NOMO-1 treated with dmso at 0.1 percent for 144 hours (cell line): ENCODE measurements around the gene KLHDC9.
"Not testable (repeated sequence)": the region's sequence is repeated elsewhere in the genome, so short reads cannot be mapped to it uniquely, and the experiment has no call there.

Experiments
- DNase-seq: peaks from one replicate; lab custom pipeline; 2025; ENCODE audit not compliant: unreplicated experiment; lab: John Stamatoyannopoulos, UW

Gene KLHDC9

DNA sequence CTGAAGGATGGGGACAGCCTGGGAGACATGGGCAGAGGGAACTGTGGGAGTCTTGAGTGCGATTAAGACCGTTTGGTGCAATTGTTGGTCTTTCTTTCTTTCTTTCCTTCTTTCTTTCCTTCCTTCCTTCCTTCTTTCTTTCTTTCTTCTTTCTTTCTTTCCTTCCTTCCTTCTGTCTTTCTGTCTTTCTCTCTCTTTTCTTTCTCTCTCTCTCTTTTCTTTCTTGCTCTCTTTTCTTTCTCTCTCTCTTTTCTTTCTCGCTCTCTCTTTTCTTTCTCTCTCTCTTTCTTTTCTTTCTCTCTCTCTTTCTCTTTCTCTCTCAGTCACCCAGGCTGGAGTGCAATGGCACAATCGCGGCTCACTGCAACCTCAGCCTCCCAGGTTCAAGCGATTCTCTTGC lies 2.9 kb upstream of the KLHDC9 start:
- DNase-seq: no peak

DNA sequence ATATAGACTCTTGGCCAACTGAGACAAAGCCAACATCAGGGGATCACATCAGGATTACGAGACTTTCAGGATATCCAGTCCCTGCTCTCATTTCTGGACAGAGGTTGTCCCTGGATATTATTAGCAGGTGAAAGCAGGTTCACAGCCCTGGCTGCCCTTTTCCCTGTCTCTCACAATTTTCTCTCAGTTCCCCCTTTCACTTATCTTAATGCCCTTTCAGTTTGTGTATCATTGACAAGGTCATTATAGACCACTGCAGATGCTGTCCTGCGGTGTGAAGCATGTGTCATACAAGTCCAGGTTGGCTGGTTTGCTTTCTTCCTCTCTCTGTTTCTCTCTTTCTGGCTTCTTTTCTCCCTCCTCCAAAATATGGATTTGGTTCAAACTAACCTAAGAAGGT lies 2.1 kb upstream of the KLHDC9 start:
- DNase-seq: no peak

DNA sequence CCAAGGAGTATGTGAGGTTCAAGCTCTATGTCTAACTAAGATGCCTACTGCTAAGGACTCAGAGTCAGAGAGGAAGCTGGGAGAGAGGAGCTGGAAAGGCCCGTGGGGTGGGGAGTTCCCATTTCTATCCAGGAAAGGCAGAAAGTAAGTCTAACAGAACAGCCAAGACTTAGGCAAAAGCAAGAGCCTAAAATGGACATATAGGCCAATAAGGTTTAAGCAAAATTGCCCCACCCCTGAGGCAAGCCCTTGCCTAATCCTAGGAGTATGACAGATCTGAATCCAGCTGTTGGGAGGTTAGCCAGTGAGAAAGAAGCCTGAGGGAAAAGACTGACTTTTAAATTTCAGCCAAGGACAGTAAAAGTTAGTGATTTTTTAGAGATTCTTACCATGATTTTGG lies 1.6 kb upstream of the KLHDC9 start:
- no peak for DNase-seq

DNA sequence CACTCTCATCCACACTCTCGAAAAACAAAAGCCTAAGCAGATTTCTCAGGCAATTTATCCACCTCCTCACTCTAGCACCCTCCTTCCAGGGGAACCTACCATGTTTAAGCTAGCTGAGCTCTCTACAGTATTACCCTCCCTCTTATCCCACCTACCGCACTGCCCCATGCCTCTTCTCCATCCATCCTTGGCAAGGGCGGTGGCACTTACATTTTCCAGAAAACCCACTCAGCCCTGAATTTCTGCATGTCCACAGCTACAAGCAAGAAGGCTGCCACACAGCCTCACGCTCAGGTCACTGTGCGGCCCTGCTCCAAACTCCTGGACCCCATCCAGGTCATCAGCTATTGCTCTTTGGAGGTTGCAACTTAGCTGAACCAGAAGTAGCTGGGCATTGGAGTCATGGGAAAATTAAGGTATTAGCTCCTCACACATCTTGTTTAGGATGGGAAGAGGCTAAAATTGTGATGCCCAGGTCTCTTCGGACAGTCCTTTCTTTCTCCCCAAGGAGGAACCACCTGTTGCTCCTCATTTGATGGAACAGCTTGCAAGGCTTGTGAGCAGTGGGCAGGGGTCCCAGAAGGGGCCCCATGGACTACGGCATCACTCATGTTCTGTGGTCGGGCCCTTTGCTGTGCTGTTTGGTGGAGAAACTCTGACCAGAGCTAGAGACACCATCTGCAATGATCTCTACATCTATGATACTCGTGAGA lies 1.1 kb downstream of the KLHDC9 start:
- DNase-seq: no peak

DNA sequence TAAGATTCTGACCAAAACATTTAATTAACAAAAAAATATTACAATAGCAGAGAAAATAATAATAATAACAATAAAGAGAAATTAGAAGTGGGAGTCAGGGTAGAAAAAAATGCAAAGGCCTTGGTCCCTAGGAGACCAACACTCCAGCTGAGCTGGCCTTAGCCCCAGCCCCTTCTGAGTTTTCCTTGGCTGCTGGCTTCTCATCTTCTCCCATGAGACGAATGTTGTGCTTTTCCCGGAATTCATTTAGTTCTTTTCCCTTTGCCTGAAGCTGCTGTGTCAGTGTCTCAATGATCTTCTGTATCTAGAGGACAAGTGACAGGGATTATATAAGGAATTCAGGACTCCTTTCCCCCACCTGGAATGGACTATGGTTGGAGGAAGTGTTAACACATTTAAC lies 2.4 kb downstream of the KLHDC9 start:
- DNase-seq: no peak

DNA sequence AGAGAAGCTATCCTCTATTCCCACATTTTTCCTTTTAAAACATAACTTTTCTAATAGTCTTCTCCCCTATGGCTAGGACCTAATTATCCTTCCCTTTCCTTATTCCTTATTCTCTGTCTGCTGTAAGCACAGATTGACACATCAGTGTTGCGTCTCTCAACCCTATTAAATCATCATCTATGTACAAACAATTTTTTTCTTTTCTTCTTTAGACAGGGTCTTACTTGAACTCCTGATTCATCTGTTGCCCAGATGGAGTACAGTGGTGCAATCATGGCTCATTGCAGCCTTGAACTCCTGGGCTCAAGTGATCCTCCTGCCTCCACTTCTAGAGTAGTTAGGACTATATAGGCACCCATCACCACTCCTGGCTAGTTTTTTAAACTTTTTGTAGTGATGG lies 8.3 kb downstream of the KLHDC9 start:
- no peak for DNase-seq

DNA sequence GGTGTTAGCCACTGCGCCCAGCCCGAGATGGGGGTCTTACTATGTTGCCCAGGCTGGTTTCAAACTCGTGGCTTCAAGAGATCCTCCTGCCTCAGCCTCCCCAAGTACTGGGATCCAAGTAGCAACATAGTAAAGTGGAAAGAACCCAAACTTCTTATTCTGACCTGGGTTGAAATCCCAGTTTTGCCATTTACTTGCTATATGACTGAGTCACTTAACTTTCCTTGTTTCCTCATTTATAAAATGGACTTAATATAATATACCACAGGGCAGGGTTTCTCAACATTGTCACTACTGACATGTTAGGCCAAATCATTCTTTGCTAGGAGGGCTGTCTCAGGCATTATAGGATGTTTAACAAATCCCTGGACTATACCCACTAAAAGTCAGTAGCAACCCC lies 13.0 kb downstream of the KLHDC9 start:
- DNase-seq: no peak

DNA sequence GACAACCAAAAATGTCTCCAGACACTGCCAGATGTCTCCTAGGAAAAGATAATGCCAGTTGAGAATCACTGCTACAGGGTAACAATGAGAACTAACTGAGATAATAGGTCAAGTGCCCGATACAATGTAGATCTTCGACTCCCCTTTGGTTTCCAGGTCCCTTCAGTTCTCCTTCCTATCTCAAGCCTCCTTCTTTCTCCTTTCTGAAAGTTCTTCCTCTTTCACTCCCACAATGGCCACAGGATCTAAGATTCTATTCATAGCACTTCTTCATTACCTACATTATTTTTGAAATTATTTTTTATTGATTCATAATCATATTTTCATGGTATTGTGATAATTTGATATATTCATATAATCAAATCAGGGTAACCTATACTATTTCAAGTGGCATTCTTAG lies 13.4 kb downstream of the KLHDC9 start:
- no peak for DNase-seq

DNA sequence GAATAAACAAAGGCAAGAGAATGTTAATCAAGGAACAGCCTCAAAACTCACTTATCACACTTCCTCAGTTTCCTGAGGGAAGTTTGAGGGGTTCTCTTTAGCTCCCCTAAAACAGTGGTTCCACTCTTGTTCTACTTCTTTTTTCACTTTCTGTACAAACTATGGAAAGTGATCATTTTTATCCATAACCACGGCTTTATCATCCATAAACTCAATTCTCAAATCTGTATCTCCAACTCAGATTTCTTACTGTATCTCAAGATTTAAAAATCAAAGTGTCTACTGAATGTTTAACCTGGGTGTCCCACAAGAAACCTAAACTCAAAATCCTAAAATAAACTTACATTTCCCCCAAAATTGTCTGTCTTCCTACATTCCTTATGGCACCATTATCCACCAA lies 15.8 kb downstream of the KLHDC9 start:
- no peak for DNase-seq

DNA sequence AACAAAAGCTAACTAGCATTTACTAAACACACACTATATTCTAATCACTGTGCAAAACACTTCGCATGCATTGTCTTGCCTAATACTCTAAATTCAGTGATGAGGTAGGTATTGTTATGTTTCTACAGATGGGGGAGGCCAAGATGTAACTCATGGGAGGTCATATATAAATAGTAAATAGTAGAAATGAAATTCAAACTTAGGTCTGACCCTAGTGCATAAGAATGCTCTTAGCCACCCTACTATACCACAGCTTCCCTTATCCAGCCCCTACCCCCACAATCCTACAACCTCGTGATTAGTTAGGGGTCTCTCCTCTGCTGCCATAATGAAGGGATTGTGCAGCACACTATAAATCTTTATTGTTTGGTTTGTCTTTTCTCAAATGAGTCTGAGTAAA lies 16.4 kb downstream of the KLHDC9 start:
- DNase-seq: no peak

DNA sequence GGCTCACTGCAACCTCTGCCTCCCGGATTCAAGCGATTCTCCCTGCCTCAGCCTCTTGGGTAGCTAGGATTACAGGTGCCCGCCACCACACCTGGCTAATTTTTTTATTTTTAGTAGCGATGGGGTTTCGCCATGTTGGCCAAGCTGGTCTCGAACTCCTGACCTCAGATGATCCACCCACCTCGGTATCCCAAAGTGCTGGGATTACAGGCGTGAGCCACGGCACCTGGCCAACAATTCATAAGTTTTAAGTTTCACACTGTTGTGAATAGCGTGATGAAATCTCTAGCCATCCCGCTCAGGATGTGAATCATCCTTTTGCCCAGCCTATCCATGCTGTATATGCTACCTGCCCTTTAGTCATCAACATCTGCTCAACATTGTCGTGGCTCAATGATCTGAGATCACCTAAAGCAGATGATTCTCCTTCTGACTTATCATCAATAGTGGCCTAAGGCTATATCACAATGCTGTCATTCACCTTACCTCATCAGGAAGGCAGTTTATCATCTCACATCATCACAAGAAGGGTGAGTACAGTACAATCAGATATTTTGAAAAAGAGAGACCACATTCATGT lies 17.1 kb downstream of the KLHDC9 start:
- DNase-seq: no peak

DNA sequence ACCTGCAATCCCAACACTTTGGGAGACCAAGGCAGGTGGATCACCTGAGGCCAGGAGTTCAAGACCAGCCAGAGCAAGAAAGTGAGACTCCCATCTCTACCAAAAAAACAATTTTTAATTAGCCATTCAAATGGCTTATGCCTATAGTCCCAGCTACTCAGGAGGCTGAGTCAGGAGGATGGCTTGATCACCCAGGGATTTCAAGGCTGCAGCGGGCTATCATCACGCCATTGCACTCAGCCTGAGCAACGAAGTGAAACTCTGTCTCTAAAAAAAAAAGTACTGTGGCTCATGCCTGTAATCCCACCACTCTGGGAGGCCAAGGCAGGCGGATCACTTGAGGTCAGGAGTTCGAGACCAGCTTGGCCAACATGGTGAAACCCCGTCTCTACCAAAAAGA lies 17.8 kb downstream of the KLHDC9 start:
- not testable (repeated sequence) for DNase-seq

DNA sequence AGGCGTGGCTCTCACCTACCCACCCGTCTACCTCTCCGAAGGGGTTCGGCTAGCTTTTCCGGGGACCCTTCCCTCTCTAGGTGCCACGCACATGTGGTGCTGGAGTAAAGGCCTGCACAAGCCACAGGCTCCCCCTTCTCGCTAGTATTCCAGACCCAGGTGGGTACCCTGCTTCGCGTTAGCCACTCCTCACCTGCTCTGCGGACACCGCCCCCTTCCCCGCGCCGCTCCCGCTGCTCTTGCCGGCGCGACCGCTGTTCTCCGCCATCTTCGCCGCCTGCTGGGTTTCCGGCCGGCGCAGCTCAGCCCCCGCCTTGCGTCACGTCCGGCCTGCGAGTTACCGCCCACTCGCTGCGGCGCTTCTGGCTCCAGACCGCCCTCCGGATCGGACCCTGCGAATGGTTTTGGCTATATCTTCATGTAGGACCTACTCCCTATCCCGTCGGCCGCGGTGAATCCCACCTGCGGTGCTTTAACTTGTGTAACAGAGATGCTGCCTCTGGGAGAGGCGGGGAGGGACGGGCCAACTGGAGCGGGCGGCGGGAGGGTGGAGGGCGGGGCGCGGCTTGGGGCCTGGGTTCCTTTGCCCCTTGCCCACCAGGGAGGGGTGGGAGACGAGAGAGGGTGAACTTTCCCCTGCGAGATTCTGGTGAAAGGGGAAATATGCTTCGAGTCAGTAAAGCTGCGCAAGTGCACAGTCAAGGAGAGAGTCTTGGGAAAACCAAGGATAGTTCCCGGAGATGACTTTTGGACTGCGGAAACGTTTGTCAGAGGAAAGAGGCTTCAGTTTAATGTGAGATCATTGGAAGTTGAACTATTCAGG lies 19.8 kb downstream of the KLHDC9 start, which contains the start of the genes NIT1 and PFDN2:
TSS of gene NIT1 (plus strand) at position 347 of the 823 bp plus-strand sequence. CDS start at position 419, 72 bp downstream.
TSS of gene PFDN2 (minus strand) at position 279 of the 823 bp plus-strand sequence. CDS start at position 268, 11 bp downstream.
- DNase-seq: peak; percentile 80

DNA sequence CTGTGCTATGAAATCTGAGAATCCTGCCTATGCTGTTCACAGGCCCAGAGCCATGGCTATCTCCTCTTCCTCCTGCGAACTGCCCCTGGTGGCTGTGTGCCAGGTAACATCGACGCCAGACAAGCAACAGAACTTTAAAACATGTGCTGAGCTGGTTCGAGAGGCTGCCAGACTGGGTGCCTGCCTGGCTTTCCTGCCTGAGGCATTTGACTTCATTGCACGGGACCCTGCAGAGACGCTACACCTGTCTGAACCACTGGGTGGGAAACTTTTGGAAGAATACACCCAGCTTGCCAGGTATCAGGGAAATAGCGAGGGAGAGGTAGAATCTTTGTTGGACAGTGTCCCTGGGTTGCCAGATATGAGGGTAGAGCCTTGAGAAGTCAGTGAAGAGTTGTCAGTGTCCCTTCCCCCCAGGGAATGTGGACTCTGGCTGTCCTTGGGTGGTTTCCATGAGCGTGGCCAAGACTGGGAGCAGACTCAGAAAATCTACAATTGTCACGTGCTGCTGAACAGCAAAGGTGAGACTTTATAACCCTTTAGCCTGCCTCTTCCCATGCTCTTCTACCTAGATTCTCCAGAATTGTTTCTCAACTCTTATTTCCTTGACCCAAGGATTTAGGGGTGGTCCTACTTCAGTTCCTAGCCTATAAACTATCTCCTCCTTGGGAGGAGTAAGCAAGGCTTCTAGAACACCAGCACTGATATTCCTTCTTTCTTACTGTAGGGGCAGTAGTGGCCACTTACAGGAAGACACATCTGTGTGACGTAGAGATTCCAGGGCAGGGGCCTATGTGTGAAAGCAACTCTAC lies 21.1 kb downstream of the KLHDC9 start:
- DNase-seq: peak; percentile 9

DNA sequence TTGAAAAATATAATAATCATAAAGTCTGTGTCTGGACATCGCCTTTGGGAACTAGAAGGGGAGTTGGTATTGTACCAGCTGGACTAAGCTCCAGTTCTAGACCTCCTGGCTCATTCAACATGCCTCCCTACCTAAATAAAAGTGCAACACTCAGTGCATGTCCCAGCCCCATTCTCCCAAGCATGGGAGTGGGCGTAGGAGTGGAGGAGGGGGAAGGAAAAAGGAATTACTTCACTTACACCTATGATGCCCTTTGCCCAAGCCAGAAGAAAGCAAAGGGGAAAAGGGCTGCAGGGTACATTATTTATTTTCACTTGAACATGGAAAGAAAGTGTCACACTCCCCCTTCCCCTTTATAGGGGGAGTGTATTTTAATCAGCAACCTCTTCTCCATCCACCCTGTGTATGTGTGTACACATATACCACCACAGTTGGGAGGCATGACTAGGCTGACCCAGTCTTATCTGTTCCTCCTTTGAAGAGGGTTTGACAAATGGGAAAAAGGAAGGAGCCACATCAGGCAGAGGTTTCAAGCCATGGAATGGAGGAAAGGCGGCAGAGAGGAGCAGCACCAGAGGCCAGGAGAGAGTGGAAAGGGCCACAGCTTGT lies 23.0 kb downstream of the KLHDC9 start:
- DNase-seq: no peak

DNA sequence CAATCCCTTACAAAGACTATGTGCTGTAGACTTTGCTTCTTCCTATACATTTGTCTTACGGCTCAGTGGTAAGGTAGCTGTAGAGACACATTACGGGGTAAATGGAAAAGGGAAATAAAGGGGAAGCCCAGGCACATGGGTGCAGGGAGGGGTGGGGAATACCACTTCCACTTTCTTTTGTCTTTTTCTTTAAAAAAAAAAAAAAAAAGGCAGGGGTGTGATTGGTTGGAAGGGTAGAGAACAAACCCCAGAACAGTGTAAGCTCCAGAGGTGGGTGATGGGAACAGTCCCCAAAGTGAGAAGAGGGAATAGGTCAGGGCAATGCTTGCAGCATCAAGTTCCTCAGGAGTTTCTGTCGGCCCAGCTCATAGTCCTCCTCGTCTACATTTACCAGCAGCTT lies 23.7 kb downstream of the KLHDC9 start:
- peak; percentile 36 for DNase-seq

DNA sequence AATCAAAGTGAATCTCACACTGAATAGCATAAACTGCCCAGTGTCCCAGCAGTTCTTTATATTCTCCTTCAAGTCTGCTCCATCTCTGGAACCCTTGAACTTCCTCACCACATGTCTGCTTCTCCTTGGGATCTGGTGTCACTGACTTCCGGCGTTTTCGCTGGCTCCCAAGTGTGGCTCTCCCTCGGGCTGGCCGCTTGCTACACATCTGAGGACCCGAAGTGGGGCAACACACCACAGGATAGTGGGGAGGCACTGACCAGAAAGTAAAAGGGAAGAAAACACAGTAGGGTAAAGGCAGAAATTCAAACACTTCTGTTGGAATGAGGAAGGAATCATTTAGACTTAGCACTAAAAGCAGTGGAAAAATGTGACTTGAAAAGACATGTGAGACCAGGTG lies 24.8 kb downstream of the KLHDC9 start:
- DNase-seq: no peak

DNA sequence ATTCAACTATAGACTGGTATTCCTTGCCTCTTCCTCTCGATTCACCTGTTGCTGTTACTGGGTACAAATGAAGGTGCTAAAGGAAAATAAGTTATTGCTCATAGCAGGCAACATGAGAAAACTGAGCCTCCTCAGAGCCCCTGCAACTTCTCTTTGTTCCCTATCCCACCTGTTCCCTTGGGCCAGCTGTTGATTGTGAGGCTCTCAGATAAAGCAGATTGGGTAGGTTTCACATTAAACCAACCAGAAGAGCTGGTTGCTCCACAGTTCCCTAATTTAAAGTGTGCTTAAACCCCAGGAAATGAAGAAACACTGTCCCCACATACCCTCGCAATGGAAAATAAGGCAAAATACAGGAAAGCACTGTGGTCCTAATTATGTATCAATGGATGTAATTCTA lies 29.5 kb downstream of the KLHDC9 start:
- DNase-seq: no peak

DNA sequence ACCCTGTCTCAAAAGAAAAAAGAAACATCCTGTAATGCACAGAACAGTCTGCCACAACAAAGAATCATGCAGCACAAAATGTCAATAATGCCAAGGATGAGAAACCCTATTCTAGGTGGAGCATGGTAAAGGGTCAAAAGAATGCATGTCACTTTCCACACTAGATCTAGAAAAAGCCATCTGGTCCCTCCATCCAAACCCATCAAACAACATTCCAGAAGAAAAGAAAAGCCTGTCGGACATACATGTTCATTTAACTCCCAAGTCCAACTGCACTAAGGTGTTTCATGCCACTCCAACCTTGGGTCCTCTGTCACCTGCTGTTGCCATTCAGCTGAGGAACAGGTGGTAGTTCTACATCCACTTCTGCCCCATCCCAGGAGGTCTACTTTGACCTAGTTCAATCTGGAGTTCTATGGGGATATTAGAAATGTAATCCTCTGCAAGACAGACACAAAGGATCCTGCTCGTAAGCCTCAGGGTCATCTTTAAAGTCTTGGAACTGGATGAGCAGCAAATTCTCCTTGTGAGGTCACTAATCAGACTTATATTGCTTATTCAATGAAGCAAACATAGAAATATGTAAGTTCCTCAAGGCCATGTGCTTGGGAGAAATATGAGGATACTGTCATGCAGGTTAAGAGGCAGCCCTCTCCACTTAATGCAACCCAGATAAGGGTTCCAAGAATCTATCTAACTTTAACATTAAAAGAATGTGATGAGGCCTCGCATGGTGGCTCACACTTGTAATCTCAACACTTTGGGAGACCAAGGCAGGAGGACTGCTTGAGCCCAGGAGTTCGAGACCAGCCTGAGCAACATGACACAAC lies 30.6 kb downstream of the KLHDC9 start:
- DNase-seq: no peak

DNA sequence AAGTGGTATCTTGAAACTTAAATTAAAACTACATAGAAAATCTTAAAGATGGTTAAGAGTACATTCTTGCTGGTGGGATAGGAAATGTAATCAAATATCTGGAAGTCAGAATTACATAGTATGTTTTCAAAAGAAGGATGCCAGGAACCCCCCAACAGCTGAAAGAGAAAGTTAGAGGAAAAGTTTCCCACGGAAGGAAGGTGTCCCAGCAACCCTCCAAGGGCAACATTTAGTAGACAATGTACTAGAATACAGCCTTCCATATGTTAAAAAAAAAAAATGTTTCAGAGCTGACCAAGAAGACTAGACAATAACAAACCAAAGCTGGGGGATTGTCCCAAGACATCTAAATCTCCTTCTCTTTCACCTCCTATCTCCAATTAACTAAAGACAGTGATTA lies 32.1 kb downstream of the KLHDC9 start:
- DNase-seq: no peak
